D721Med (cell line): ENCODE results near the gene WDR89.

Experiments
- DNase-seq: peaks from one replicate; pipeline ENCODE4 v3.0.0; 2011; ENCODE audit warnings: low spot score; ENCODE audit not compliant: insufficient read length
- FAIRE-seq: peaks from 2 replicates; lab custom pipeline; 2011; peaks lifted over from hg19 to GRCh38; lab: Jason Lieb, UNC
- TF ChIP-seq, protein P1 (sequence below): IDR thresholded peaks from 2 replicates; pipeline ENCODE4 v1.5.1; 2012; ENCODE audit warnings: mild to moderate bottlenecking, control low read depth; ENCODE audit not compliant: insufficient read depth; ENCODE audit errors: missing control alignments

Gene WDR89

GRCh38 chr14:63654346-63654745 is 12.7 kb upstream of the WDR89 start:
- FAIRE-seq (no peak), DNase-seq (no peak)
- TF ChIP-seq, protein P1, sequence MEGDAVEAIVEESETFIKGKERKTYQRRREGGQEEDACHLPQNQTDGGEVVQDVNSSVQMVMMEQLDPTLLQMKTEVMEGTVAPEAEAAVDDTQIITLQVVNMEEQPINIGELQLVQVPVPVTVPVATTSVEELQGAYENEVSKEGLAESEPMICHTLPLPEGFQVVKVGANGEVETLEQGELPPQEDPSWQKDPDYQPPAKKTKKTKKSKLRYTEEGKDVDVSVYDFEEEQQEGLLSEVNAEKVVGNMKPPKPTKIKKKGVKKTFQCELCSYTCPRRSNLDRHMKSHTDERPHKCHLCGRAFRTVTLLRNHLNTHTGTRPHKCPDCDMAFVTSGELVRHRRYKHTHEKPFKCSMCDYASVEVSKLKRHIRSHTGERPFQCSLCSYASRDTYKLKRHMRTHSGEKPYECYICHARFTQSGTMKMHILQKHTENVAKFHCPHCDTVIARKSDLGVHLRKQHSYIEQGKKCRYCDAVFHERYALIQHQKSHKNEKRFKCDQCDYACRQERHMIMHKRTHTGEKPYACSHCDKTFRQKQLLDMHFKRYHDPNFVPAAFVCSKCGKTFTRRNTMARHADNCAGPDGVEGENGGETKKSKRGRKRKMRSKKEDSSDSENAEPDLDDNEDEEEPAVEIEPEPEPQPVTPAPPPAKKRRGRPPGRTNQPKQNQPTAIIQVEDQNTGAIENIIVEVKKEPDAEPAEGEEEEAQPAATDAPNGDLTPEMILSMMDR: no peak

DNA sequence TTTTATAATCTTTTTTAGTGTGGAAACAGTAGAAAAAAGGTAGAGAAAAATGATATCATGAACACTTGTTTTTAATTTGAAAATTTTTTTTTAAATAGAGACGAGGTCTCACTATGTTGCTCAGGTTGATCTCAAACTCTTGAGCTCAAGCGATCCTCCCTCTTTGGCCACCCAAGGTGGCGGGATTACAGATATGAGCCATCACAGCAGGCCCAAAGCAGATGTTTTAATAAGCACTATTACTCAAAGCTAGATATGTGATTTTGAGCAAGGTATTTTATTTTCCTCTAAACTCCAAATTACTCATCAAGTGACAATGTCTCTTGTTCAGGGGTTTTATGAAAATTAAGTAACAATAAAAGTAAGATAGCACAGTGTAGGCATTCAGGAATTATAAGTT is 10.7 kb upstream of the WDR89 start:
- TF ChIP-seq, protein P1: no peak
- FAIRE-seq (no peak), DNase-seq (no peak)

- TF ChIP-seq, protein P1: no peak
- FAIRE-seq (no peak), DNase-seq (no peak)
Measured at GRCh38 chr14:63650256-63650952, 8.7 kb upstream of the WDR89 start.

- FAIRE-seq: no peak
Measured at GRCh38 chr14:63647696-63648410, 6.2 kb upstream of the WDR89 start.

GRCh38 chr14:63644741-63645140 is 3.1 kb upstream of the WDR89 start:
- DNase-seq (no peak), FAIRE-seq (no peak)
- TF ChIP-seq, protein P1: no peak

More at GRCh38 chr14:63647696-63648410, 6.2 kb upstream of the WDR89 start:
- no peak for DNase-seq
- TF ChIP-seq, protein P1: no peak

DNA sequence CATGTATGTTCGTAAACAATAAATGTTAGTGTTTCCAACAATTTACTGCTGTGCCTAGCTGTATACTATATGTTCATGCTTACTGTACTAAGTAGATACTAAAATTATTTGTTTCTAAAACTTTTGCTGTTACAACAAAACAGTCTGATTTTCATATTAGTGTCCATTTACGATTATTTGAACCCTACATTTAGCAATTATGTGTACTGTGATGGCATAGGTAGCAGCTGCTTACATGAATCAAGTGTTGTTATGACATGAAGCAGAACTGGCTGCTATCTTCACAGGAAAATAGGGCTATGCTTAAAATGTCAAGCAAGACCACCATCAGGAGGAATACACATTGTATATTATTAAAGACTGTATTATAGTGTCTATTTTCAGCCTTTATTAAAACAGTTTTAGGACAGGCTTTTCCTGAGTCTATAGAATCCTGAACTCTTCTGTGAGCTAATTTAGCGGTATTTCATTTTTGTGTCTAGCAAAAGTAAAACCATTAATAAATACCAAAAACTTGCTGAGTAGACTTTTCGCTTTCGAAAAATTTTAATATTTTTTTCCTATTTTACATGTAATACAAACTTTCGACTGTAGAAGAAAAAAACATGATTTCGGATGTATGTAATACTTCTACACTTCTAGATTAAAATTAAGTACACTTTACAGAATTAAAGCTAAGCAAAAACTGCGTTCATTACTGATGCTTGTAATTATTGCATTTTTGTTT is 1.1 kb upstream of the WDR89 start:
- no peak for FAIRE-seq
- DNase-seq: no peak
- TF ChIP-seq, protein P1: no peak
